OCI-LY7 (cell line): Measurements from ENCODE around the gene CTNND2.

Experiments used
- EZH2phosphoT487 ChIP-seq: fragments of 200-600 bp; sonication (generic); IDR thresholded peaks from 2 replicates; pipeline ENCODE4 v1.6.1; 2018; ENCODE audit warnings: low read depth, borderline replicate concordance, mild to moderate bottlenecking, mixed run types, antibody characterized with exemption, low read length, moderate library complexity, mixed read lengths
- TF ChIP-seq, protein P1 (sequence below): fragments of 200-600 bp; sonication (generic); conservative IDR thresholded peaks from 2 replicates; pipeline ENCODE4 v1.5.1; 2014; ENCODE audit warnings: mild to moderate bottlenecking, antibody characterized with exemption, low read length, moderate library complexity, mixed read lengths

DNA sequence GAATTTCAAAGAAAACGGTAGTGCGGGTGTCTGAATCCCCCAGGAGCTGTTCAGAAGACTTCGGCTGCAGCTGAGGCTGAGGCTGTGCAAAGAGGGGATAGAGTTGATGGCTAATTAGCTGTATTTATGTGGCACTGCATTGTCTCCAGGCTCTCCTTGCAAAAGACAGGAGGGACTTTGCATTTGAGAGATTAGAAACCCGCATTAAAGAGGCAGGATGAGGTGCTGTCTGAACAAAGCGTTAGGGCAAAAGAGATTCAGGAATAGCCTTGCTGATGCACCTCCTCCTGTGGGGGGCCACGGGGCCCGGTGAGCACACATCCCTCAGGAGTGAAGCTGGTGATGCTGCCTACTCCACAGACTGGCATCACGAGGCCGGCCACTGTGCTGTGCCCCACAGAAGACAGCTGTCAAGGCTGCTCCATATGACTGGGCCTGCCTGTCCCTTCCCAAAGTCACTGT lies 799.6 kb downstream of the CTNND2 start:
- TF ChIP-seq, protein P1, sequence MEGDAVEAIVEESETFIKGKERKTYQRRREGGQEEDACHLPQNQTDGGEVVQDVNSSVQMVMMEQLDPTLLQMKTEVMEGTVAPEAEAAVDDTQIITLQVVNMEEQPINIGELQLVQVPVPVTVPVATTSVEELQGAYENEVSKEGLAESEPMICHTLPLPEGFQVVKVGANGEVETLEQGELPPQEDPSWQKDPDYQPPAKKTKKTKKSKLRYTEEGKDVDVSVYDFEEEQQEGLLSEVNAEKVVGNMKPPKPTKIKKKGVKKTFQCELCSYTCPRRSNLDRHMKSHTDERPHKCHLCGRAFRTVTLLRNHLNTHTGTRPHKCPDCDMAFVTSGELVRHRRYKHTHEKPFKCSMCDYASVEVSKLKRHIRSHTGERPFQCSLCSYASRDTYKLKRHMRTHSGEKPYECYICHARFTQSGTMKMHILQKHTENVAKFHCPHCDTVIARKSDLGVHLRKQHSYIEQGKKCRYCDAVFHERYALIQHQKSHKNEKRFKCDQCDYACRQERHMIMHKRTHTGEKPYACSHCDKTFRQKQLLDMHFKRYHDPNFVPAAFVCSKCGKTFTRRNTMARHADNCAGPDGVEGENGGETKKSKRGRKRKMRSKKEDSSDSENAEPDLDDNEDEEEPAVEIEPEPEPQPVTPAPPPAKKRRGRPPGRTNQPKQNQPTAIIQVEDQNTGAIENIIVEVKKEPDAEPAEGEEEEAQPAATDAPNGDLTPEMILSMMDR: no peak
- TF ChIP-seq EZH2phosphoT487: no peak
